Hindlimb muscle (tissue), 1 donor: Measurements from ENCODE around the gene ZBTB18. TPM values are rescaled to one million over a fixed set of nuclear protein-coding genes. Genes with fewer than 3 reads are reported as not detected.

ENCODE experiments used
- DNase-seq: peaks from one replicate; pipeline ENCODE4 v3.0.0-alpha.2; 2013
- polyA plus RNA-seq: library from polyadenylated mRNA; unstranded; fragments of 120-200 nt; gene quantifications from one replicate; pipeline ENCODE4 v1.2.1, GENCODE V29; 2013; ENCODE audit not compliant: insufficient read length

ZBTB18 gene
- polyA plus RNA-seq, 1 donor, result 94.0 TPM

DNA sequence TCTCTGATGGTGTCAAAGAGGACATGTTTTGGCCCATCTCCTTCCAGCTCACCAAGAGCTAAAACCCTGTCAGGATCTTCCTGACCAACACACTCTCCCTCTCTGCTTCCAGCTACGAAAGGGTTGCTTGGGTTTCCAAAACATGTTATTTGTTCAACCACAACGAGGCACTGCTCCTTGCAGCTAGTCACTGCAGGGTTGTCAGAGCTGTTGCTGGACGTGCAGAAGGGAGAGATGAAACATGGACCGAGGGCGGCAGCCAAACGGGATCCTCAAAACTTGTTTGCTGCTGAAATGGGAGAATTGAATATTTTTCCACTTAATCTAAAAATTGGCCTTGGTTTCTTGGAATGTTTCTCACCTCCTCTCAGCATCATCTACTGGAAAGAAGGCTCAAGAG lies 12.4 kb downstream of the ZBTB18 start:
- DNase-seq, result no peak

DNA sequence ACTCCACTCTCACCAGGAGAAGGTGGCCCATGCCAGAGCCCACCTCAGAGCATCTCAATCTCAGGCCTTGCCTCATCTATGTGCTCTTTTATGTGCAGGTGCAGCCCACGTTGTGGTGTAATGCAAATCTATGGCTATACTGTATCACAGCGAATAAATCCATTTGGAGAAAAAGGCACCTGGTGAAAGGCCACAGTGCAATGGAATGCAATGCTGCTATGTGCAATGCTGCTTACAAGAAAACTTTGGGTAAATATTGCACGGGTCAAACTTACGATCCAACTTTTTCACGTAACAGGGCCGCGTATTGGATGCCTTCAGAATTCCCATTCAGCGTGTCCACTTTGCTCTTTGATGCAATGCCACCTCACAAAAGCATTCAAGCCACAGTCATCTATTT lies 13.5 kb downstream of the ZBTB18 start:
- no peak for DNase-seq

GRCh38 chr1:244065063-244065793 lies 14.1 kb downstream of the ZBTB18 start:
- DNase-seq, result no peak

GRCh38 chr1:244065960-244066388 lies 14.9 kb downstream of the ZBTB18 start:
- DNase-seq, result no peak

- no peak for DNase-seq
Measured at GRCh38 chr1:244066954-244067716, 16.1 kb downstream of the ZBTB18 start.

- no peak for DNase-seq
Measured at GRCh38 chr1:244067893-244068292, 16.8 kb downstream of the ZBTB18 start.

- DNase-seq, result no peak
Measured at GRCh38 chr1:244068567-244068966, 17.5 kb downstream of the ZBTB18 start.

DNA sequence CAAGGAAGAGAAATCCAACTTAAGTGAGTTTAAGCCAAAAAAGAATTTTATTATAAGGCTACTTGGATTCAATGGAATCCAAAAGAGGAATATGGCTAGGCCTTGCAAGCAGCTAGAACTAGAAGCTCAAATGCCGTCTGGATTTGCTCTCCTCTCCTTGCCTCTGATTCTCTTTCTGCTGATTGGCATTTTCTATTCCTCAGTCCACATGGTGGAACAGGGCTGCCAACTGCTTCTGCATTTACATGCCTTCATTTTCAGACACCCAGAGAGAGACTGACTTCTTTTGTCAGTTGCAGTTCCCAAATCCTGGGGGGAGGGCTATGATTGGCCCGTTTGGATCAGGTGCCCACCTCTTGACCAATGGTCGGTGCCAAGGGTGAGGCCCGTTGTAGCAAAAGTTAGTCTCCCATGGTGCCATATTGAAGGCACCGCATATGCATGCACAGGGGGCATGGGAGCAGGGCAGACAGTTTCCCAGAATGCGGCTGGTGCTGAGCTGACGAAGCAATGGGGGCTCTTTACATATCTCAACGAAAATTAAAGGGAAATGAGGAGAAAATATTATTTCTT lies 18.3 kb downstream of the ZBTB18 start:
- DNase-seq, result no peak

DNA sequence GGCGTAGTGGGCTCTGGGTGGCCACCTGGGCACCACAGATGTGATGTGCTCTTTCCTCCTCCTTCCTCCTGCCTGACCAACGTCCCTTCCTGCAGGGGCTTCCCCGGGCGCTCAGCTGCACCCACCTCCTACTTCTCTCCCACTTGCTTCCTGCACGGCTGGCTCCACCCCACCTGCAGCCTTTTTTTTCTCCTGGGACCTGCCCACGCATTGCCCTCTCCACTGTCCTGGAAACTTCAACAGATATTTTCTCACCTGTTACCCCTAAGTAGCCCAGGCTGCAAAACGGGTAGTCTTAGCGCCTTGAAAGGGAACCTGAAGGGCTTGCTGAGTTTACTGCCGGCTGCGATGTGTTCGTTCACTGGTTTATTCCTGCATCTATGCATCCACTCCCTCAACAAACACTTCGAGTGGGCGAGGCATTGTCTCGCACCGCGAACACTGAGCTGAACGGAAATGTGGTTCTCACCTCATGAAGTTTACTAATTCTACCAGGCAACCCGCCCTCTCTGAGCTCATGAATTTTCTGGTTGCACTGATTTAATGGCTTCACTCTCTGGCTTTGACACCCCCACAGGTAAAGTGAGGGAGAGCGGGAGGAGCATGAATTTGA lies 23.6 kb downstream of the ZBTB18 start:
- DNase-seq, result no peak

DNA sequence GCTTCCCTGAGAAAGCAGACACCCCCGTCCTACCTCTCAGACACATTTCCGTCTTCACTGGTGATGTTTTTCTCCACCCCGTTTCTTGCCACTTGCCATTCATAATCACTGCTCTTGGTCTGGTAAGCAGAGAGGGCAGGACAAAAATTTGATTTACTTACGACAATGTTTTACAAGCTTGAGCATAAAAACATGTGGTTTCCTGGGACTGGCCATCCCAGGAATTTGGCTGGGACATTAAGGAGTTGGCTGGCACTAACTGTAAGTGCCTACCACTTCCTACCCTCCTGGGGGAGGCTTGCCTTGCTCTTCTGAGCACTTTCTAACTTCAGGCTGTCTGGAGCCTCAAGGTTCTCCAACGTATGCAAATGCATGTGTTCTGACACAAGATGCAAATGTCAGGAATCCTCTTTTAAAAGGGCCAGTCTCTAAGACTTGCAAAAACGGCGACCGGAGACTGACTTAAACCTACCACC lies 24.2 kb downstream of the ZBTB18 start:
- DNase-seq, result no peak

DNA sequence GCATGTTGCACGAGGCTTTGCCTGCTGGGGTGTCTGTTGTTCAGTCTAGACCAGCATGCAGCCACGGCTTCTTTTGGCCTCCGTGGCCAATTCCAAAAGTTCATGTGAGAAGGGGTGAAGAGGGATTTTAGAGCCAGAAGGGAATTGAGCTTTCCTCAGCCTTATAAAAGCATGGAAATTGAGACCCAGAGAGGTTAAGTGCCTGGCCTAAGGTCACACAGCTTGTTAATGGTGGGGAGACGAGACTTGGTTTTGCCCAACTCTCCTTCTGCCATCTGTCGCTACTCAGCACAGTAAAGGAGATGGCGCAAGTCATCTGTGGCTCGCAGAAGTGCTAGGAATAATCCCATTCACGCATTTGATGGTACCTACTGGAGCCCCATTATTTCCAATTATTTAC lies 25.7 kb downstream of the ZBTB18 start:
- no peak for DNase-seq

- DNase-seq, result no peak
Measured at GRCh38 chr1:244077473-244078220, 26.6 kb downstream of the ZBTB18 start.

GRCh38 chr1:244080343-244080929 lies 29.4 kb downstream of the ZBTB18 start:
- DNase-seq, result no peak

- no peak for DNase-seq
Measured at GRCh38 chr1:244082969-244083368, 31.9 kb downstream of the ZBTB18 start.

GRCh38 chr1:244083383-244083943 lies 32.4 kb downstream of the ZBTB18 start:
- no peak for DNase-seq

DNA sequence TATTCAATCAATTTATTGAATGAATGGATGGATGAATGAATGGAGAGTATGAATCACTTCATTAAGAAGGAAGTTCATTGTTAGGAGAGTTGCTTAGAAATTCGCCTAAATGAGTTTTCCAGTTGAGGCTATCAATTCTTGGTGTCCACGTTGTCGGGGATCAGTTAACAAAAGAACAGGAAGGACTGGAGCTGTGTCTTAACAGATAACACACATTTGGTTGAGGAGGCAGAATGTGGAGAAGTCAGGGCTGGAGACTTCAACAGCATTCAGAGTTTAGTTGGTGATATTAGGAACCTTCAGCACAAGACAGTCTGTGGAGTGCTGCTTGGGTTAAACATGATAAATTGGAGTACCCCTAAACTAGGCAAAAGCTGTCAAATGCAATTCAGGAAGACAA lies 33.7 kb downstream of the ZBTB18 start:
- no peak for DNase-seq

- no peak for DNase-seq
Measured at GRCh38 chr1:244085891-244086290, 34.8 kb downstream of the ZBTB18 start.

DNA sequence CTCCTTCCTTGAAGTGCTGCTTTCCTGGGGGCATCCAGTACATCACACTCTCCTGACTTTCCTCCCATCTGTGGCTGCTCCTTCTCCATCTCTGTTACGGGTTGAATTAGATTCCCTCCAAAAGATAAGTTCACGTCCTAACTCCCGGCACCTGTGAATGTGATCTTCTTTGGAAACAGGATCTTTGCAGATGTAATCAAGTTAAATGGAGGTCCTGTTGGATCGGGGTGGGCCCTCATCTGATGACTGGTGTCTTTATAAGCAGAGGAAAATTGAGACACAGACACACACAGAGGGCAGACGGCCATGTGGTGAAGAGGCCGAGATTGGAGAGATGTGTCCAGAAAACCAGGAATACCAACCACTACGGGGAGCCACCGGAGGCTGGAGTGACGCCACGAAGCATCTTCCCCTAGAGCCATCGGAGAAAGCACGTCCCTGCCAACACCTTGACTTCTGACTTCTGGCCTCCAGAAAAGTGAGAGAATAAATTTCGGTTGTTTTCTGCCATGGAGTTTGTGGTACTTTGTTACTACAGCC lies 36.0 kb downstream of the ZBTB18 start:
- DNase-seq, result no peak

- no peak for DNase-seq
Measured at GRCh38 chr1:244087611-244088010, 36.5 kb downstream of the ZBTB18 start.

- DNase-seq, result no peak
Measured at GRCh38 chr1:244088161-244088560, 37.1 kb downstream of the ZBTB18 start.

- no peak for DNase-seq
Measured at GRCh38 chr1:244089561-244089960, 38.5 kb downstream of the ZBTB18 start.
